HEK293 (cell line): ENCODE results near the gene PPP1R14B.
A peak's percentile ranks its signal among the peaks of the same experiment; 100 is the strongest.

Experiments used
- CTCF ChIA-PET: fragments of 350-600 bp; formaldehyde crosslinking; extraction: SDS; loops from one replicate; lab custom pipeline; 2021; ENCODE audit warnings: antibody characterized with exemption; lab: Yijun Ruan, JAX
- POLR2A ChIA-PET: fragments of 300-600 bp; formaldehyde crosslinking; extraction: SDS; loops from one replicate; lab custom pipeline; 2020; ENCODE audit warnings: antibody characterized with exemption, inconsistent platforms; lab: Yijun Ruan, JAX
- H3K27ac ChIP-seq: fragments of 200-500 bp; sonication (Bioruptor generic); 2 replicates; pipeline ENCODE4 v1.5.1; 2014; ENCODE audit warnings: low read depth, low read length, control low read depth, inconsistent platforms; ENCODE audit errors: extremely low read depth
- H3K36me3 ChIP-seq, 2 experiments: fragments of 200-500 bp in 1 of 2; sonication (Bioruptor generic) in 1 of 2; 1 replicate in 1 of 2; 2 replicates in 1 of 2; pipeline ENCODE4 v1.5.1; 2014 to 2017; ENCODE audit warnings: inconsistent platforms in 2 of 2, low read length in 2 of 2; ENCODE audit not compliant: control insufficient read depth in 2 of 2, insufficient read depth in 1 of 2
- H3K4me1 ChIP-seq: fragments of 200-500 bp; sonication (Bioruptor generic); 2 replicates; pipeline ENCODE4 v1.5.1; 2014; ENCODE audit warnings: mild to moderate bottlenecking, low read length, inconsistent platforms; ENCODE audit not compliant: control insufficient read depth, insufficient read depth
- H3K4me3 ChIP-seq: 2 replicates; pipeline ENCODE4 v1.5.1; 2011; ENCODE audit warnings: low read depth, mild to moderate bottlenecking, control low read depth, low read length, moderate library complexity
- H3K9me3 ChIP-seq: fragments of 200-500 bp; sonication (Bioruptor generic); 2 replicates; pipeline ENCODE4 v1.5.1; 2014; ENCODE audit warnings: low read depth, low read length, inconsistent platforms; ENCODE audit not compliant: control insufficient read depth, insufficient read depth
- GFI1B ChIP-seq: fragments of 450-650 bp; formaldehyde crosslinking; IDR thresholded peaks from 2 replicates; pipeline ENCODE4 v1.5.1; 2016; ENCODE audit warnings: missing biosample characterization, missing genetic modification characterization
- GLIS1 ChIP-seq: fragments of 450-650 bp; formaldehyde crosslinking; IDR thresholded peaks from 2 replicates; pipeline ENCODE4 v1.5.1; 2016; ENCODE audit warnings: missing biosample characterization, missing genetic modification characterization
- OSR2 ChIP-seq: fragments of 450-650 bp; formaldehyde crosslinking; IDR thresholded peaks from 2 replicates; pipeline ENCODE4 v1.5.1; 2016; ENCODE audit warnings: missing biosample characterization, missing genetic modification characterization
- SETDB1 ChIP-seq: IDR thresholded peaks from one replicate; pipeline ENCODE4 v1.6.1; 2017; ENCODE audit warnings: mild to moderate bottlenecking, low read length, moderate library complexity, mixed read lengths; ENCODE audit not compliant: insufficient read length
- ZBTB17 ChIP-seq: fragments of 450-650 bp; formaldehyde crosslinking; IDR thresholded peaks from 2 replicates; pipeline ENCODE4 v1.5.1; 2016; ENCODE audit warnings: missing biosample characterization, missing genetic modification characterization
- ZBTB8A ChIP-seq: fragments of 450-650 bp; formaldehyde crosslinking; IDR thresholded peaks from 2 replicates; pipeline ENCODE4 v1.5.1; 2016; ENCODE audit warnings: missing biosample characterization, missing genetic modification characterization
- ZFHX2 ChIP-seq: fragments of 450-650 bp; formaldehyde crosslinking; conservative IDR thresholded peaks from 2 replicates; pipeline ENCODE4 v1.5.1; 2016; ENCODE audit warnings: missing biosample characterization, missing genetic modification characterization
- ZFP69B ChIP-seq: fragments of 450-650 bp; formaldehyde crosslinking; IDR thresholded peaks from 2 replicates; pipeline ENCODE4 v1.5.1; 2016; ENCODE audit warnings: missing biosample characterization, missing genetic modification characterization
- ZNF112 ChIP-seq: fragments of 450-650 bp; formaldehyde crosslinking; IDR thresholded peaks from 2 replicates; pipeline ENCODE4 v1.5.0; 2017; ENCODE audit warnings: missing biosample characterization, missing genetic modification characterization
- ZNF132 ChIP-seq: fragments of 450-650 bp; formaldehyde crosslinking; IDR thresholded peaks from 2 replicates; pipeline ENCODE4 v1.5.1; 2017; ENCODE audit warnings: missing biosample characterization, missing genetic modification characterization, borderline replicate concordance
- ZNF341 ChIP-seq: fragments of 450-650 bp; formaldehyde crosslinking; IDR thresholded peaks from 2 replicates; pipeline ENCODE4; 2016; ENCODE audit warnings: low read depth, missing biosample characterization, missing genetic modification characterization
- ZNF600 ChIP-seq: fragments of 450-650 bp; formaldehyde crosslinking; IDR thresholded peaks from 2 replicates; pipeline ENCODE4 v1.5.1; 2016; ENCODE audit warnings: missing biosample characterization, missing genetic modification characterization
- TF ChIP-seq, protein P1 (sequence below): fragments of 450-650 bp; formaldehyde crosslinking; IDR thresholded peaks from 2 replicates; pipeline ENCODE4 v1.5.1; 2017; ENCODE audit warnings: missing biosample characterization, missing genetic modification characterization
- TF ChIP-seq, protein P2 (sequence below): fragments of 450-650 bp; formaldehyde crosslinking; IDR thresholded peaks from 2 replicates; pipeline ENCODE4 v1.5.1; 2016; ENCODE audit warnings: missing biosample characterization, missing genetic modification characterization
- TF ChIP-seq, protein P3 (sequence below): fragments of 450-650 bp; formaldehyde crosslinking; IDR thresholded peaks from 2 replicates; pipeline ENCODE4 v1.5.1; 2016; ENCODE audit warnings: missing biosample characterization, missing genetic modification characterization

Gene PPP1R14B

DNA sequence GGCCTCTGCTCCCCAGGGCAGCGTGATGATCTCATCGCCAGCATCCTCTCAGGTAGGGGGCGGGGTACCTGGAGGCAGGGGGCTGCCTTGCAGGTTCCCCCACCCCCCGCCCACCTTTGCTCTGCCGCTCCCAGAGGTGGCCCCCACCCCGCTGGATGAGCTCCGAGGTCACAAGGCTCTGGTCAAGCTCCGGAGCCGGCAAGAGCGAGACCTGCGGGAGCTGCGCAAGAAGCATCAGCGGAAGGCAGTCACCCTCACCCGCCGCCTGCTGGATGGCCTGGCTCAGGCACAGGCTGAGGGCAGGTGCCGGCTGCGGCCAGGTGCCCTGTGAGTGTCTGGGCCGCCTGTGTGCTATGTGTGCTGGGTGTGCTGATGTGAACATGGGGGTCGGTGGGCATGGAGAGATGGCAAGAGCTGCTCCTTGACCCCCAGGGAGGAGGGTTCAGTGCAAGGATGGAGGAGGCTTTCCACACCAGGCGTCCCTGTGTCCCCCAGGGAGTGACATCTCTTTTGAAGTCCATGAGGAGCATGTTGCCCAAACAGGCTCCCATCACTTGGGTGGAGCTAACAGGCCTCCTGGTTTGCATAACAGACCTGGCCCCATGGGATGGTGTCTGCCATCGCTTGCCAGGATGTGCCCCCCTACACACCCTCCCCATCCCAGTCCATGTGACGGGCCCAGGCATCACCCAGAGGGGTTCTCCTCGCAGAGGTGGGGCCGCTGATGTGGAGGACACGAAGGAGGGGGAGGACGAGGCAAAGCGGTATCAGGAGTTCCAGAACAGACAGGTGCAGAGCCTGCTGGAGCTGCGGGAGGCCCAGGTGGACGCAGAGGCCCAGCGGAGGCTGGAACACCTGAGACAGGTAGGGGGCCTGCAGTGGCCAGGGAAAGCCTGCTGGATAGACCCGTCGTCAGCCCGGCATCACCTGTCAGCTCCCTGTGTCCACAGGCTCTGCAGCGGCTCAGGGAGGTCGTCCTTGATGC lies 18.7 kb upstream of the PPP1R14B start:
- TF ChIP-seq GLIS1 (tag by site-specific recombination) (peak; percentile 34), GFI1B (tag by site-specific recombination) (no peak), ZFP69B (tag by site-specific recombination) (no peak), SETDB1 (no peak), ZNF600 (no peak; the same call in 1 of the 2 replicates), ZNF112 (tag by site-specific recombination) (no peak), ZNF132 (tag by site-specific recombination) (no peak), ZNF341 (tag by site-specific recombination) (no peak)
- TF ChIP-seq, protein P1, sequence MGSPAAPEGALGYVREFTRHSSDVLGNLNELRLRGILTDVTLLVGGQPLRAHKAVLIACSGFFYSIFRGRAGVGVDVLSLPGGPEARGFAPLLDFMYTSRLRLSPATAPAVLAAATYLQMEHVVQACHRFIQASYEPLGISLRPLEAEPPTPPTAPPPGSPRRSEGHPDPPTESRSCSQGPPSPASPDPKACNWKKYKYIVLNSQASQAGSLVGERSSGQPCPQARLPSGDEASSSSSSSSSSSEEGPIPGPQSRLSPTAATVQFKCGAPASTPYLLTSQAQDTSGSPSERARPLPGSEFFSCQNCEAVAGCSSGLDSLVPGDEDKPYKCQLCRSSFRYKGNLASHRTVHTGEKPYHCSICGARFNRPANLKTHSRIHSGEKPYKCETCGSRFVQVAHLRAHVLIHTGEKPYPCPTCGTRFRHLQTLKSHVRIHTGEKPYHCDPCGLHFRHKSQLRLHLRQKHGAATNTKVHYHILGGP (tag by site-specific recombination), result no peak
- TF ChIP-seq, protein P2, sequence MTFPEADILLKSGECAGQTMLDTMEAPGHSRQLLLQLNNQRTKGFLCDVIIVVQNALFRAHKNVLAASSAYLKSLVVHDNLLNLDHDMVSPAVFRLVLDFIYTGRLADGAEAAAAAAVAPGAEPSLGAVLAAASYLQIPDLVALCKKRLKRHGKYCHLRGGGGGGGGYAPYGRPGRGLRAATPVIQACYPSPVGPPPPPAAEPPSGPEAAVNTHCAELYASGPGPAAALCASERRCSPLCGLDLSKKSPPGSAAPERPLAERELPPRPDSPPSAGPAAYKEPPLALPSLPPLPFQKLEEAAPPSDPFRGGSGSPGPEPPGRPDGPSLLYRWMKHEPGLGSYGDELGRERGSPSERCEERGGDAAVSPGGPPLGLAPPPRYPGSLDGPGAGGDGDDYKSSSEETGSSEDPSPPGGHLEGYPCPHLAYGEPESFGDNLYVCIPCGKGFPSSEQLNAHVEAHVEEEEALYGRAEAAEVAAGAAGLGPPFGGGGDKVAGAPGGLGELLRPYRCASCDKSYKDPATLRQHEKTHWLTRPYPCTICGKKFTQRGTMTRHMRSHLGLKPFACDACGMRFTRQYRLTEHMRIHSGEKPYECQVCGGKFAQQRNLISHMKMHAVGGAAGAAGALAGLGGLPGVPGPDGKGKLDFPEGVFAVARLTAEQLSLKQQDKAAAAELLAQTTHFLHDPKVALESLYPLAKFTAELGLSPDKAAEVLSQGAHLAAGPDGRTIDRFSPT (tag by site-specific recombination), result 0 out of 2 replicates have a peak, but pooled peaks have one; percentile 28
- TF ChIP-seq, protein P3, sequence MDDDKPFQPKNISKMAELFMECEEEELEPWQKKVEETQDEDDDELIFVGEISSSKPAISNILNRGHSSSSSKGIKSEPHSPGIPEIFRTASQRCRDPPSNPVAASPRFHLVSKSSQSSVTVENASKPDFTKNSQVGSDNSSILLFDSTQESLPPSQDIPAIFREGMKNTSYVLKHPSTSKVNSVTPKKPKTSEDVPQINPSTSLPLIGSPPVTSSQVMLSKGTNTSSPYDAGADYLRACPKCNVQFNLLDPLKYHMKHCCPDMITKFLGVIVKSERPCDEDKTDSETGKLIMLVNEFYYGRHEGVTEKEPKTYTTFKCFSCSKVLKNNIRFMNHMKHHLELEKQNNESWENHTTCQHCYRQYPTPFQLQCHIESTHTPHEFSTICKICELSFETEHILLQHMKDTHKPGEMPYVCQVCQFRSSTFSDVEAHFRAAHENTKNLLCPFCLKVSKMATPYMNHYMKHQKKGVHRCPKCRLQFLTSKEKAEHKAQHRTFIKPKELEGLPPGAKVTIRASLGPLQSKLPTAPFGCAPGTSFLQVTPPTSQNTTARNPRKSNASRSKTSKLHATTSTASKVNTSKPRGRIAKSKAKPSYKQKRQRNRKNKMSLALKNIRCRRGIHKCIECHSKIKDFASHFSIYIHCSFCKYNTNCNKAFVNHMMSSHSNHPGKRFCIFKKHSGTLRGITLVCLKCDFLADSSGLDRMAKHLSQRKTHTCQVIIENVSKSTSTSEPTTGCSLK (tag by site-specific recombination), result no peak
- TF ChIP-seq, all 188 proteins: peak for 2
- Histone ChIP-seq H3K36me3 (peaks cover 0 to 57% of the 10 kb centered on the region in 2 experiments; a peak in 1 of 3 replicates), H3K4me1 (peaks cover 2% of the 10 kb centered on the region; the same call in 1 of the 2 replicates), H3K4me3 (no peak overlapping the region), H3K9me3 (no peaks in the 10 kb centered on the region), H3K27ac (no peak overlapping the region)
- CTCF ChIA-PET, result interaction anchor here (0.6 to 1.6 kb wide), 3 partner anchors 14 to 39 kb away, joined by 3 to 11 read pairs (median 5); partner anchors contain the start of gene PLCB3
- POLR2A ChIA-PET, result interaction anchor here (0.6 to 7.0 kb wide), 3 partner anchors 12 to 15 kb away, joined by 3 to 52 read pairs (median 3); partner anchors contain the start of gene PLCB3

DNA sequence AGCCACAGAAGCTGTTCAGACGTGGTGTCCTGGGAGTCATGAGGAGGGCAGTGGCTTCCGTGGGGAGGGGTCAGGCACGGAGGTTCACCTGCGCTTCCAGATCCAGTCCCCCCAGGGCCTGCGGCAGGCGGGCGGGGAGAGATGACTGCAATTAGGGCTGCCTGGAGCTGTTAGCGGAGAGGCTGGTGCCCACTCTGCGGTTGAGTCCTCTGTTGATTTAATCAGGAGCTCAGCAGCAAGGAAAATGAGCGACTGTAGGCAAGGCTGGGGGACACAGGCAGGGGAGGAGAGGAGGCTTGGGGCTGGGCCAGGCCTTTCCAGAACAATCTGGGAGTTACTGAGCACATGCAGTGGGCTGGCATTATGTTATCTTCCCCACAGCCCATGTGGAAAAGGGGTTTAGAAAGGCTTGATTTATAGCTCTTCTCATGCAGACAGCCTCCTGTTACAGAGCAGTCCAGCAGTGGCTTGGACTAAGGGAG lies 17.7 kb upstream of the PPP1R14B start:
- TF ChIP-seq ZBTB17 (tag by site-specific recombination) (0 out of 2 replicates have a peak, but pooled peaks have one; percentile 19), OSR2 (tag by site-specific recombination) (no peak), ZBTB8A (tag by site-specific recombination) (peak; percentile 52), ZFHX2 (tag by site-specific recombination) (0 out of 2 replicates have a peak, but pooled peaks have one; percentile 6)
- ChIA-PET CTCF (interaction anchor here (0.5 to 1.6 kb wide), 3 partner anchors 13 to 60 kb away, joined by 3 to 11 read pairs (median 3); partner anchors contain the start of gene PLCB3), POLR2A (interaction anchor here (0.6 to 1.6 kb wide), 5 partner anchors 12 to 849 kb away, joined by 3 to 6 read pairs (median 3); no protein-coding TSS in a partner anchor)
- H3K4me3 ChIP-seq, result no peak overlapping the region
- H3K36me3 ChIP-seq, result peaks cover 0 to 67% of the 10 kb centered on the region in 2 experiments; a peak in 1 of 3 replicates
- H3K4me1 ChIP-seq, result peaks cover 2% of the 10 kb centered on the region; the same call in 1 of the 2 replicates
- H3K27ac ChIP-seq, result no peak overlapping the region
- H3K9me3 ChIP-seq, result no peaks in the 10 kb centered on the region
